Stimulated activated naive CD8-positive, alpha-beta T cell treated with anti-CD3 and anti-CD28 coated beads, Interleukin-15, Interleukin-2, amounts not matched to agents 100 U/mL and 50 U/mL, for 24 hours (primary cell): ENCODE data around the gene TCF25.
"Not testable (repeated sequence)": the region's sequence is repeated elsewhere in the genome, so short reads cannot be mapped to it uniquely, and the experiment has no call there.

ENCODE experiments used
- ATAC-seq: fragments of 150-1000 bp; cut with Tn5 transposase; one replicate; pipeline ENCODE4 v1.10.0; 2021
- DNase-seq: peaks from one replicate; pipeline ENCODE4 v3.0.0; 2021

Gene TCF25

GRCh38 chr16:89873109-89873971 is at the start of gene TCF25:
TCF25 (plus strand) TSS chr16:89873592; CDS start chr16:89873668, 76 bp downstream.
- ATAC-seq (peak; percentile 45), DNase-seq (peak; percentile 92)

- ATAC-seq, DNase-seq: not testable (repeated sequence)
Measured at GRCh38 chr16:89823824-89824148, 49.6 kb upstream of the TCF25 start.

GRCh38 chr16:89826531-89827382 is 46.6 kb upstream of the TCF25 start:
- ATAC-seq (no peak), DNase-seq (no peak)

- DNase-seq = no peak
Measured at GRCh38 chr16:89827383-89828198, 45.8 kb upstream of the TCF25 start.

GRCh38 chr16:89828199-89828869 is 45.1 kb upstream of the TCF25 start, which contains the start of gene SPIRE2:
SPIRE2 (plus strand) TSS chr16:89828475; CDS start chr16:89828551, 76 bp downstream.
- ATAC-seq (peak; percentile 82), DNase-seq (peak; percentile 75)

More at GRCh38 chr16:89827383-89828198, 45.8 kb upstream of the TCF25 start:
- ATAC-seq = no peak

- no peak for DNase-seq
- no peak for ATAC-seq
Measured at GRCh38 chr16:89828870-89829629, 44.3 kb upstream of the TCF25 start.

GRCh38 chr16:89829630-89830437 is 43.6 kb upstream of the TCF25 start:
- no peak for ATAC-seq
- DNase-seq = no peak

- no peak for DNase-seq
- no peak for ATAC-seq
Measured at GRCh38 chr16:89831810-89832328, 41.5 kb upstream of the TCF25 start.

GRCh38 chr16:89833664-89834363 is 39.6 kb upstream of the TCF25 start:
- ATAC-seq, DNase-seq: not testable (repeated sequence)

GRCh38 chr16:89834813-89835363 is 38.5 kb upstream of the TCF25 start:
- ATAC-seq = not testable (repeated sequence)

GRCh38 chr16:89836484-89836883 is 36.9 kb upstream of the TCF25 start:
- ATAC-seq, DNase-seq: not testable (repeated sequence)

More at GRCh38 chr16:89834813-89835363, 38.5 kb upstream of the TCF25 start:
- DNase-seq = not testable (repeated sequence)

- ATAC-seq = no peak
- no peak for DNase-seq
Measured at GRCh38 chr16:89837014-89837546, 36.3 kb upstream of the TCF25 start.

GRCh38 chr16:89841275-89841674 is 32.1 kb upstream of the TCF25 start:
- DNase-seq (peak; percentile 67), ATAC-seq (peak; percentile 65)

GRCh38 chr16:89842471-89843408 is 30.7 kb upstream of the TCF25 start:
- DNase-seq = no peak

GRCh38 chr16:89843409-89844350 is 29.7 kb upstream of the TCF25 start:
- DNase-seq = no peak
- ATAC-seq = no peak

More at GRCh38 chr16:89842471-89843408, 30.7 kb upstream of the TCF25 start:
- ATAC-seq = no peak
